GM19463 (cell line): Measurements from ENCODE around the gene TSEN34.

Experiments used
- ATAC-seq: cut with Tn5 transposase; IDR thresholded peaks from one replicate; pipeline ENCODE4 v1.9.1; 2021; ENCODE audit warnings: mild to moderate bottlenecking, moderate library complexity; ENCODE audit not compliant: unreplicated experiment

The TSEN34 gene

DNA sequence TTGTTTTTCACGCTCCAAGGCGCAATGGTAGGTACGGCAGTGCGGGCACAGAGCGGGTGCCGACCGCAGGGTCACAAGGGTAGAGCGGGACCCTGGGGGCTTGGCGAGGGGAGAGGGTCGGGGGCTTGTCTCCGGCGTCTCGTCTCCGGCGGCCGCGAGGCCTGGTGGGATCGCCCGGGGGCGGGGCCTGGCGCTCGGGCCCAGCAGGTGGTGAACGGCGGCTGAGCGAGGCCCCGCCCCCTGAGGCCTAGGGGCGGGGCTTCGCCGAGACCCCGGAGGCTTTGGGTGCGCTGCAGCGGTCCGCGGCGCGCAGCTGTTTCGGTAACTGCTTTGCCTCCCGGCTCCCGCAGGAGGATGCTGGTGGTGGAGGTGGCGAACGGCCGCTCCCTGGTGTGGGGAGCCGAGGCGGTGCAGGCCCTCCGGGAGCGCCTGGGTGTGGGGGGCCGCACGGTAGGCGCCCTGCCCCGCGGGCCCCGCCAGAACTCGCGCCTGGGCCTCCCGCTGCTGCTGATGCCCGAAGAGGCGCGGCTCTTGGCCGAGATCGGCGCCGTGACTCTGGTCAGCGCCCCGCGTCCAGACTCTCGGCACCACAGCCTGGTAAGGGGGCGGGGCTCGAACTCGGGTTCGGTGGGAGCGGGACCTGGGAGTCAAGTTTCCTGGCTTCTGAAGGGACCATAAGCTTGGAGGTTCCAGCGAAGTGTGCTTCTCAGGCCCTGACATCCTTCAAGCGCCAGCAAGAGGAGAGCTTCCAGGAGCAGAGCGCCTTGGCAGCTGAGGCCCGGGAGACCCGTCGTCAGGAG is at the start of gene TSEN34:
TSS of gene TSEN34 (plus strand) at position 298 of the 800 bp plus-strand sequence. CDS start at position 355, 57 bp downstream.
- peak; percentile 22 for ATAC-seq

DNA sequence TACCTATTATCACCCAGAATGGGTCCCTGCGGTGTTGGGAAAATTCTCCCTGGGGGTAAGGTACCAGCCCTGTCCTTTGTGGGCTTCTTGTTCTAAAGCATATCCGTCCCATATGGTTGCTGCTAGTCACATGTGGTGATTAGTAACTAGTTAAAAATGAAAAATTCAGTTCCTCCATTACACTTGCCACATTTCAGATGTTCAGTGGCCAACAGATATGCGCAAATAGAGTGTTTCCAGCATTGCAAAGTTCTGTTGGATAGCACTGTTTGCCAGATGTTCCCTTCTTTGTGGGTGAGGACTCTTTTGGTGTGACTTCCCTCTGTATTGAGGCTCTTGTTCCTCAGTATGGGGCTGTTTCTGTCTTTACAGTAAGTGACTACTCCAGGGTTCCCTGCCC is 49.8 kb upstream of the TSEN34 start:
- ATAC-seq = no peak

GRCh38 chr19:54142166-54142780 is 48.8 kb upstream of the TSEN34 start:
- no peak for ATAC-seq

- ATAC-seq = no peak
Observed at GRCh38 chr19:54145541-54146158, 45.5 kb upstream of the TSEN34 start.

DNA sequence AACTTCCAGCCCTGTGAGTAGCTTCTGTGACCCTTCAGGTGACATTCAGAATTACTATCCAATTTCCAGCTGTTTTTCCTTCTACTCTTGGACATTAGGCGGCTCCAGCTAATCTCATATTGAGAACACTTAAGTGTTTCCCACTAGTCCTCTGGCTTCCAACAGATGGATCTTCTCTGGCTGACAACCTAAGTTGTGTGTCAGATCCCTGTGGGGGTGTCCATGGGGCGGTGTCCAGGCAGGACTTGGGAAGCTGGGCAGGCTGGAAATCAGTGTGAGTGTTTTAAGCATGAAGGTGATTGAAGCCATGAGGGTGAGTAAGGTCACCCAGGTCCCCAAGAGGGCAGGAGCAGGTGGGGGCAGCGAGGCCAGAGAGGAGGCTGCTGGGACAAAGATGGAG is 43.4 kb upstream of the TSEN34 start:
- no peak for ATAC-seq

- ATAC-seq = no peak
Observed at GRCh38 chr19:54148158-54148557, 43.0 kb upstream of the TSEN34 start.

- no peak for ATAC-seq
Observed at GRCh38 chr19:54149021-54149812, 41.9 kb upstream of the TSEN34 start.

GRCh38 chr19:54151362-54152035 is 39.6 kb upstream of the TSEN34 start:
- no peak for ATAC-seq

DNA sequence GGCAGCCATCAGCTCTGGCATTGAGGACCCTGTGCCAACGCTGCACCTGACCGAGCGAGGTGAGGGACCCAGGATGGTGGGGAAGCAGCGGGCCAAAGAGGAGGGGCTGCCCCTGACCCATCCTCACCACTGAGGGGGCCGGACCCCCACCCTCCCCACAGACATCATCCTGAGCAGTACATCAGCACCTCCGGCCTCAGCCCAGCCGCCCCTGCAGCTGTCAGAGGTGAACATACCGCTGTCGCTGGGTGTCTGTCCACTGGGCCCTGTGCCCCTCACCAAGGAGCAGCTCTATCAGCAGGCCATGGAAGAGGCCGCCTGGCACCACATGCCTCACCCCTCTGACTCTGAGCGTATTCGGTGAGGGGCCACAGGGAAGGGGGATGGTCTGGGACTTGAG is 38.8 kb upstream of the TSEN34 start:
- ATAC-seq = no peak

DNA sequence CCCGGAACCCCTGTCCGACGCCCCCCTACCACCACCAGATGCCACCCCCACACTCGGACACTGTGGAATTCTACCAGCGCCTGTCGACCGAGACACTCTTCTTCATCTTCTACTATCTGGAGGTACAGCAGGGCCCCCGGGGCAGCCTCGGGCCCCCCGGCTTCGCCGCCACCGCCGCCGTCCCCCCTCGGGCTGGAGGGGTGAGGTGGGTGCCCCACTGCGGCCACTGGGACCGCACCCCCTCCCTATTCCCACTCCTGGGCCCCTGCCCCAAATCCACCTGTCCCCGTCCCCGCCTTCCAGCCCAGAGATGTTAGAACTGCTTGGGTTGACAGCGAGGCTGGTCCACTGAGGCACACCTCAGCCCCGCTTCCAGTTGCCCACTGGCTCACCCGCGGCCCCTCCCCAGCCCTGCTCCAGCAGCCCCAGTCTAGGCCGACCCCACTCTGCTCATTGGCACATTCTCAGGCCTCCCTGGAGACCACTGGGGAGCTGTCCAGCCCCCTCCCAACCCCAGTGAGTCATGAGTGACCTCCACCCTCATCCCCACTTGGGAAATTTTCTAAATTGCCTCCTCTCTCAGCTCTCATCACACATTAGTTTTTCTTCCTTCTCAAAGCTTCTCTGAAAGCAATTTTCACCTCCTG is 38.1 kb upstream of the TSEN34 start:
- no peak for ATAC-seq

DNA sequence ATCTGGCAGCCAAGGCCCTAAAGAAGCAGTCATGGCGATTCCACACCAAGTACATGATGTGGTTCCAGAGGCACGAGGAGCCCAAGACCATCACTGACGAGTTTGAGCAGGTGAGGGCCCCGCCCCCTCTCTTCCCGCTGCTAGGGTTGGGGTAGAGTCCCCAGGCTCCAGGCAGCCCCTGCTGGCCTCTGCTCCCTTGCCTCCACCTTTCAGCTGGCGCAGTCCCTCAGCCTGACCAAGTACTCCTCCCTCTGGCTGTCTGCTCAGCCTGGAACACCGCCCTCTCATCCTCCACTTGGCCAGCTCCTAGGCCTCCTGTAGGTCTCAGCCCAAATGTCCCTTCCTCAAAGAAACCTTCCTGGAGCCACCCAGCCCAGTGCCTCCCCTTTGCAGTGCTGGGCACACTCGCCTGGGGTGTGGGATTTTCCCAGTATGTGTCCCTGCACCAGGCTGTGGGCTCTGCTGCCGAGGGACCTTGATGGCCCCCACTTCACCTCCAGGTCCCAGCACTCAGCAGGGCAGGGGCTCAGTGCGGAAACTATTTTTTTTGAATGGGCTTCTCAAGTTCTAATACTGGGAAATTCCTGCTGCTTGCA is 37.3 kb upstream of the TSEN34 start:
- ATAC-seq = no peak

DNA sequence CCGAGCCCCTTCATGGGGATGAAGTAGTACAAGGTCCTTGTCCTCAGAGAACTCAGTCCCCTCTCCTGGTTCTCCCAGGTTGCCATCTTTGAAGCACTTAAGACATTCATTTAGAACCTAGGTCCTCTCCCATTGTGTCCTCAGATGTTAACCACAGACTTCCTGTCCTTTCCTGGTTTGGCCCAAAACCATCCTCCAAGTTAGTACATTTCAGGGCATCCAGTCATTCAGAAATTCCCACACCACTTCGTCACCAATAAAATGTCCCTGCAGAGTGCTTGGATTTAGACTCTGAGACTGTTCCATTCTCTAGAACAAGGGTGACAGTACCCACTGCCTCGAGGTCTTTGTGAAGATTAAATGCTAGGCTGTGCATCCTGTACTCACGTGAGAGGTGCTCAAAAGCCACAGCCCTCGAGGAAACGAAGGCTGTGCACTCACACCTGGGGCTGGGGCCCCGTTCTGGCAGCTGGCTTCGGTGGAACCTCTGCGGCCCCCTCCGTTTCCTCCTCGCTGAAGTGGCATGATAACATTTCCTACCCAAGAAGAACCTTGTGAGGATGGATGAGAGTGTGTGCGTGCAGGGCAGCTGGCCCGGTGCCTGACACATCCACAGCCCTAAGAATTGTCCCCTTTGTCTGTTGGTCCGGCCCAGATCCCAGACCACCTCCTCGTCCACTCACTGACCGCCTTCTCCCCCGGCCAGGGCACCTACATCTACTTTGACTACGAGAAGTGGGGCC is 36.3 kb upstream of the TSEN34 start:
- ATAC-seq = no peak

GRCh38 chr19:54155694-54156093 is 35.4 kb upstream of the TSEN34 start:
- ATAC-seq = no peak

- ATAC-seq = no peak
Observed at GRCh38 chr19:54156490-54156889, 34.6 kb upstream of the TSEN34 start.

DNA sequence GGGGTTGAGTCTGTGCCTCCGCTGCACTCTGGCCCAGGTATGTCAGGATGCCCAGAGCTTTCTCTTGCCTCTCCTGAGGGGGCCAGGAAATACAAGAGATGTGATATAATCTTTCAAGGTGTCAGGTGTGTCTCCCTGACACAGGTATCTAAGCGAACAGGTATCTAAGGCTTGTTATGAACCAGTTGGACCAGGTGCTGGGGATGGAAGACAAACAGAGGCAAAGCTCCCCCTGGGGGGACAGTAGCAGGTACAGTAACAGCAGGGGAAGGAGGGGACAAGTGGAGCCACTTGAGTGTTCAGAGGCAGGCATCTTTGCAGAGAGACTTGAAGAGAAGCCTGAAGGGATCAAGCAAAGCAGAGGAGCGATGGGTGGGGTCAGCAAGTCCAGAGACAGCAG is 34.2 kb upstream of the TSEN34 start:
- no peak for ATAC-seq

- no peak for ATAC-seq
Observed at GRCh38 chr19:54158812-54159351, 32.2 kb upstream of the TSEN34 start.

GRCh38 chr19:54159352-54160181 is 31.5 kb upstream of the TSEN34 start, which contains the start of gene LENG1:
TSS of gene LENG1 (minus strand) at chr19:54159721. CDS start at chr19:54159695, 26 bp downstream.
- peak; percentile 91 for ATAC-seq
